Fibroblast of lung (primary cell): ENCODE data around the gene TMEM63C.

Experiments
- CTCF ChIP-seq, 2 donors: IDR thresholded peaks in 1 of 2; conservative IDR thresholded peaks in 1 of 2; 1 replicate in 1 of 2; 2 replicates in 1 of 2; pipeline ENCODE4 v1.5.1; 2011 to 2012; ENCODE audit warnings: low read length in 2 of 2, control low read depth in 1 of 2, inconsistent platforms in 1 of 2, low read depth in 1 of 2, mild to moderate bottlenecking in 1 of 2
- EZH2 ChIP-seq: IDR thresholded peaks from 2 replicates; pipeline ENCODE4 v1.5.1; 2012; ENCODE audit warnings: low read length, control low read depth, mild to moderate bottlenecking; ENCODE audit errors: missing control alignments

- TF ChIP-seq CTCF (conservative IDR thresholded peaks at IDR 0.05 in 1 of 2, IDR thresholded peaks at IDR 0.05 in 1 of 2; ENCODE audit: low read depth in 1 of 2, low read length in 2 of 2) (no peak), EZH2 (no peak)
Observed at GRCh38 chr14:77299771-77300170, 118.2 kb downstream of the TMEM63C start.
